Choroid plexus epithelial cell (primary cell): ENCODE measurements around the gene DST.

Experiments used
- DNase-seq: peaks from one replicate; pipeline ENCODE4 v3.0.0-alpha.2; 2010; ENCODE audit warnings: low read depth
- H3K4me3 ChIP-seq: 2 replicates; pipeline ENCODE4 v1.5.1; 2011; ENCODE audit warnings: low read depth, mild to moderate bottlenecking, control low read depth, low read length, moderate library complexity
- TF ChIP-seq, protein P1 (sequence below): conservative IDR thresholded peaks from 2 replicates; pipeline ENCODE4 v1.5.1; 2011; ENCODE audit warnings: low read depth, mild to moderate bottlenecking, control low read depth, inconsistent platforms, low read length, moderate library complexity

DST gene

DNA sequence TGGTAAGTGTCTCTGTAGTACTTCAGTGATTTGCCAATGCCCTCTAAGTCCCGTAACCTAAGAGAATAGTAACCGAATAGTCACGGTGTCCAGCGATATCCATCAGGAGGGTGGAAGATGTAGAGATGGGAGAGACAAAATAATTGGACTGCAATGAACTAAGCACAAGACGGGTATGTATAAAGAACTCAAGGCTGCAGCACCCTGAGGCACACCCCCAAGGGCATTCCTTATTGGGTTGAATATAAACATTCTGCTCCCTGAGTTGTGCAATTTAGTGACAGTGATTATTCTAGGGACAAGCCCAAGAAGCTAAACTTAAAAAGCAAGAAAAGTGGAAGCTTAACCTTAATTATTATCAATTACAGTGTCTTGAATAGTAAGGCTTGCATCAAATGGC, 14.6 kb downstream of the DST start:
- no peak overlapping the region for H3K4me3 ChIP-seq
- DNase-seq = no peak
- TF ChIP-seq, protein P1, sequence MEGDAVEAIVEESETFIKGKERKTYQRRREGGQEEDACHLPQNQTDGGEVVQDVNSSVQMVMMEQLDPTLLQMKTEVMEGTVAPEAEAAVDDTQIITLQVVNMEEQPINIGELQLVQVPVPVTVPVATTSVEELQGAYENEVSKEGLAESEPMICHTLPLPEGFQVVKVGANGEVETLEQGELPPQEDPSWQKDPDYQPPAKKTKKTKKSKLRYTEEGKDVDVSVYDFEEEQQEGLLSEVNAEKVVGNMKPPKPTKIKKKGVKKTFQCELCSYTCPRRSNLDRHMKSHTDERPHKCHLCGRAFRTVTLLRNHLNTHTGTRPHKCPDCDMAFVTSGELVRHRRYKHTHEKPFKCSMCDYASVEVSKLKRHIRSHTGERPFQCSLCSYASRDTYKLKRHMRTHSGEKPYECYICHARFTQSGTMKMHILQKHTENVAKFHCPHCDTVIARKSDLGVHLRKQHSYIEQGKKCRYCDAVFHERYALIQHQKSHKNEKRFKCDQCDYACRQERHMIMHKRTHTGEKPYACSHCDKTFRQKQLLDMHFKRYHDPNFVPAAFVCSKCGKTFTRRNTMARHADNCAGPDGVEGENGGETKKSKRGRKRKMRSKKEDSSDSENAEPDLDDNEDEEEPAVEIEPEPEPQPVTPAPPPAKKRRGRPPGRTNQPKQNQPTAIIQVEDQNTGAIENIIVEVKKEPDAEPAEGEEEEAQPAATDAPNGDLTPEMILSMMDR = no peak

DNA sequence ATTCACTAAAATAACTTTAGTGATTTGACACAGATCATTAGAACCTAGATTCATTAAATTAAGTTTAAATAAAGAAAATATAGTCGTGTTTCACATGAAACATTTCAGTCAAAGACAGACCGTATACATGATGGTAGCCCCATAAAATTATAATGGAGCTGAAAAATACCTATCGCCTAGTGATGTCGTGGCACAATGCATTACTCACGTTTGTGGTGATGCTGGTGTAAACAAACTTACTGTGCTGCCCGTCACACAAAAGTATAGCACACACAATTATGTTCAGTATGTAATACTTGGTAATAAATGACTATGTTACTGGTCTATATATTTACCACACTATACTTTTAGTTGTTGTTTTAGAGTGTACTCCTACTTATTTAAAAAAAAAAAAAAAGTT, 17.3 kb downstream of the DST start:
- H3K4me3 ChIP-seq = no peak overlapping the region
- no peak for DNase-seq
- TF ChIP-seq, protein P1 = no peak

DNA sequence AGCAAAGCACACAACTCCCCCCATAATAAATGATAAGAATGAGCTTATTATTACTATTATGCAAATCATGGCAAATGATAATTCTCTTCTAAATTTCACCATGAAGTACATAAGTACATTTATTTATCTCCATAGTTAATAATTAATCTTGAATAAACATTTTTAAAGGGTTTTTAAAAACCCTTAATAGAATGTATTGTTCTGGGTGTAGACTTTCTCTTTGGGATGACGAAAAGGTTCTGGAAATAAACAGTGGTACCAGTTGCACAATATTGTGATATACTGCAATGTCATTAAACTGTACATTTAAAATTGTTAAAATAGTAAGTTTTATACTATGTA, 18.0 kb downstream of the DST start:
- no peak overlapping the region for H3K4me3 ChIP-seq
- no peak for DNase-seq
- TF ChIP-seq, protein P1 = no peak

DNA sequence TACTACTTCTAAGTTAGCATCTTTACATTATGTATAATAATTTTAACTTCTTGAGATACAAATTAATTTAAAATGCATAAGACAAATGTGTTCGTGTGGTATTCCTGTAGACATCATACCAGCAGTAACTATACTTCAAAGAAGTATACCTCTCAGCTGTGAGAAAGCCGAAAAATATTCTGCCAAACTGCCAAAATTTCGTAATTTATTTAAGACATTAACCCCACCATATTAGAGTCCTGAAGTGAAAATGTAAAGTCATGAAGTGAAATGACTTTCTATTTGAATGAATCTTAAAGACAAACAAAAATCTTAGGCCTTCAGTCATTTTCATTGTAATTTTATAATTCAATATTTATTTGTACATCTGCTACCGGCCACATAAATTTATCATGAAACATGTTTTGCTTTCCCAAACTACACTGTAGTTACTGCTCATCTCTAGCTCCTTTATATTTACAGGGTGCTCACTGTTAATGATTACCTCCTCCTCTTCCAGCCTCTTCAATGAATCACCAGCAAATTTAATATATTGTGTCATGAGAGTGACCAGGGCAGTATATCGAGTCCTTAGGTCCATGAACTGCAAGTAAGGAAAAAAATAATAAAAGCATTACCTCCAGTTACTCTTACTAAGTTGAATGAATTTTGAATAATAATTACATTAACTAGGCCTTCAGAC, 18.5 kb downstream of the DST start:
- H3K4me3 ChIP-seq = no peak overlapping the region
- no peak for DNase-seq
- TF ChIP-seq, protein P1 = no peak

DNA sequence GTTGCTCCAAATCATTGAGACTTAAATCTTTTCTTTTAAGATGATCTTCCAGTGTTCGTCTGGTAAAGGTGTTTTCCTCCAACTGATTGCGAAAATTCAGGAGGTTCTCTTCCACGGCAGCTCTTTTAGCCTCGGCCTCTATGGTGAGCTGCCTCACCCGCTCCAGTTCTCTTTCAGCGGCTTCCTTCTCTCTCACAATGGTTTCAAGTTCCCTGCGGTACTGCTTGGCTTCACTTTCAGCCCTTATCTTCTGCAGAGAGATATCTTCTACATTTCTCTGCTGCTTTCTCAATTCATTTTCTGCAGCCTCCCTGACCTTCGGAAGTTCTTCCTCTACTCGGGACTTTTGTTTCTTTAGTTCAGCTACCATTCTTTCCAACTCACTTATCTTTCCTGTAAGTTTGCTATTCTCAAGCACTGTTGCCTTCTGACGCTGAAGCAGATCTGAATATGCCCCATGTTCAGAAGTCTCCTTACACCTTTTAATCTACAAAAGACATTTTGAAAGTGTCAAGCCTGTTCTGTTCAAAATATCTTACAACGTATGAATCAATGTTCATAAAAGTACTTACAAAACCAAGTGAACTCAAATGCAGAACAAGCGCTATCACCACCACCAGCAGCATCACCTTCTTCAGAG, 22.3 kb downstream of the DST start:
- TF ChIP-seq, protein P1 = no peak

DNA sequence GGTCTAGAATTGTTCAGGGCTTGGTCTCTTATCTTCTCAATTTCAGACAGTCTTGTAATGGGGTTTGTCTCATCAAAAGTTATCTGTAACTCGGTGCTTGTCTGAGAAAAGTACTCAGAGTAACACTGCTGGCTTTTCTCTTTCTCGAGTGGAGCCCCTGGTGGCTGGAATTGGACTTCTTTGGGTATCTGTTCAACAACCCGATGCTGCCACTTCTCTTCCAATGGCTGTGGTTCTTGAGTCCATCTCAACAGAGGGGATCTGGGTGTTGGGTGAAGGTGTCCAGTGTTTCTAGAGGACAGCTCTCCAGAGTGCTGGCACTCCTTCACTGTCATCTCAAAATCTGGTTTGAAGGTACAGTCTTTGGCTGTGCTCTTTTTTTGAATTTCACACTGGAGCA, 24.6 kb downstream of the DST start:
- TF ChIP-seq, protein P1 = peak; percentile 36
- no peak for DNase-seq
- H3K4me3 ChIP-seq = no peak overlapping the region

More for the DNA sequence above, 22.3 kb downstream of the DST start:
- no peak overlapping the region for H3K4me3 ChIP-seq
- no peak for DNase-seq

DNA sequence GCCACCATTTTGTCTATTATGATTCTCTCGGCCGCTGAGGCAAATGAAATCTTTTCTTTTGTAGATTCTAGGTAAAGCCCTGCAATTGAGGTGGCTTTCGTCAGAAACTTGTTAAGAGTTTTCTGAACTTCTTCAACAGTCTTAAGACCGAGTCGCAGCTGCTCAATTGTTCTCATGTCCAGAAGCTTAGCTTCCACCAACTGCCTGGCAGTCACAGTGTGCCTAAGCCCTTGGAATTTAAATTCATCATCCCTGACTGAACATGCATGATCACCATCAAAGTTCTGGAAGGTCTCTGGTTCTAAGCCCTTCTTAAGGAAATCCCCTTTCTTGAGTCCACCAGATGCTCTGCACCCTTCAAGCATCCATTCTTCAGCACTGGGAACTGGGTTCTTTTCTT, 25.7 kb downstream of the DST start:
- no peak overlapping the region for H3K4me3 ChIP-seq
- DNase-seq = no peak
- TF ChIP-seq, protein P1 = no peak
